ENCODE data around the gene WDR70.

Gene WDR70

GRCh38 chr5:37520811-37521210 is 141.7 kb downstream of the WDR70 start:
- Mint-ChIP-seq H3K27me3 (ENCODE audit: low read depth) (no peaks in the 10 kb centered on the region), H3K36me3 (ENCODE audit: low read depth) (peaks cover 73% of the 10 kb centered on the region), H3K27ac (peak overlapping the region in 1 of 3 experiments; percentile 25), H3K4me1 (no peaks in the 10 kb centered on the region), H3K9me3 (peaks cover 44% of the 10 kb centered on the region), H3K4me3 (no peak overlapping the region)
- no peak for TF ChIP-seq CTCF (IDR thresholded peaks at IDR 0.05; ENCODE audit: unreplicated experiment in 3 of 3)

GRCh38 chr5:37532976-37533740 is 154.0 kb downstream of the WDR70 start:
- Mint-ChIP-seq H3K9me3 (peaks cover 46% of the 10 kb centered on the region), H3K4me3 (no peak overlapping the region), H3K36me3 (ENCODE audit: low read depth) (peaks cover 43% of the 10 kb centered on the region), H3K4me1 (no peaks in the 10 kb centered on the region), H3K27ac (no peak overlapping the region), H3K27me3 (ENCODE audit: low read depth) (no peaks in the 10 kb centered on the region)
- TF ChIP-seq CTCF (IDR thresholded peaks at IDR 0.05; ENCODE audit: unreplicated experiment in 3 of 3) = no peak

GRCh38 chr5:37533851-37534250 is 154.7 kb downstream of the WDR70 start:
- no peaks in the 10 kb centered on the region for H3K27me3 Mint-ChIP-seq (ENCODE audit: low read depth)
- H3K9me3 Mint-ChIP-seq = peaks cover 42% of the 10 kb centered on the region
- H3K4me1 Mint-ChIP-seq = no peaks in the 10 kb centered on the region
- H3K4me3 Mint-ChIP-seq = no peak overlapping the region
- peaks cover 43% of the 10 kb centered on the region for H3K36me3 Mint-ChIP-seq (ENCODE audit: low read depth)
- H3K27ac Mint-ChIP-seq = no peak overlapping the region
- no peak for TF ChIP-seq CTCF (IDR thresholded peaks at IDR 0.05; ENCODE audit: unreplicated experiment in 3 of 3)

GRCh38 chr5:37539459-37539858 is 160.3 kb downstream of the WDR70 start:
- no peak for TF ChIP-seq CTCF (IDR thresholded peaks at IDR 0.05; ENCODE audit: unreplicated experiment in 3 of 3)
- Mint-ChIP-seq H3K27ac (no peak overlapping the region), H3K36me3 (ENCODE audit: low read depth) (peaks cover 6% of the 10 kb centered on the region), H3K4me3 (no peak overlapping the region), H3K27me3 (ENCODE audit: low read depth) (no peaks in the 10 kb centered on the region), H3K4me1 (no peaks in the 10 kb centered on the region), H3K9me3 (no peaks in the 10 kb centered on the region)

- H3K4me3 Mint-ChIP-seq = no peak overlapping the region
- no peaks in the 10 kb centered on the region for H3K36me3 Mint-ChIP-seq (ENCODE audit: low read depth)
- no peak overlapping the region for H3K27ac Mint-ChIP-seq
- H3K9me3 Mint-ChIP-seq = no peaks in the 10 kb centered on the region
- no peaks in the 10 kb centered on the region for H3K4me1 Mint-ChIP-seq
- no peak for TF ChIP-seq CTCF (IDR thresholded peaks at IDR 0.05; ENCODE audit: unreplicated experiment in 3 of 3)
- H3K27me3 Mint-ChIP-seq (ENCODE audit: low read depth) = no peaks in the 10 kb centered on the region
Measured at GRCh38 chr5:37543216-37543615, 164.1 kb downstream of the WDR70 start.

GRCh38 chr5:37549411-37549810 is 170.3 kb downstream of the WDR70 start:
- Mint-ChIP-seq H3K27me3 (ENCODE audit: low read depth) (no peaks in the 10 kb centered on the region), H3K9me3 (peaks cover 4% of the 10 kb centered on the region), H3K36me3 (ENCODE audit: low read depth) (peaks cover 4% of the 10 kb centered on the region), H3K27ac (no peak overlapping the region), H3K4me1 (peaks cover 9% of the 10 kb centered on the region), H3K4me3 (no peak overlapping the region)
- no peak for TF ChIP-seq CTCF (IDR thresholded peaks at IDR 0.05; ENCODE audit: unreplicated experiment in 3 of 3)

Data from nephron (organoid).